Endothelial cell of umbilical vein (primary cell): ENCODE results near the gene MZT2A.
"Not testable (repeated sequence)": the region's sequence is repeated elsewhere in the genome, so short reads cannot be mapped to it uniquely, and the experiment has no call there.

Experiments used
- CTCF ChIP-seq, 2 donors: IDR thresholded peaks; 1 replicate in 1 of 2; 2 replicates in 1 of 2; pipeline ENCODE4 v1.5.1; 2011; ENCODE audit warnings: low read length in 2 of 2, mild to moderate bottlenecking in 2 of 2, moderate library complexity in 2 of 2, control low read depth in 1 of 2, inconsistent platforms in 1 of 2, low read depth in 1 of 2; ENCODE audit not compliant: insufficient read depth in 1 of 2; ENCODE audit errors: extremely low read depth in 1 of 2
- EZH2 ChIP-seq: IDR thresholded peaks from 2 replicates; pipeline ENCODE4 v1.6.1; 2012; ENCODE audit warnings: borderline replicate concordance, low read depth, mild to moderate bottlenecking, moderate library complexity, low read length, inconsistent platforms; ENCODE audit not compliant: severe bottlenecking
- GATA2 ChIP-seq: IDR thresholded peaks from 2 replicates; pipeline ENCODE4 v1.7.0; 2011; ENCODE audit warnings: low read depth, mild to moderate bottlenecking, moderate library complexity, mixed read lengths, low read length; ENCODE audit not compliant: insufficient read length, insufficient read depth
- JUN ChIP-seq: IDR thresholded peaks from 2 replicates; pipeline ENCODE4 v1.6.1; 2011; ENCODE audit warnings: borderline replicate concordance, low read depth; ENCODE audit not compliant: insufficient read length, insufficient read depth
- MAX ChIP-seq: IDR thresholded peaks from 2 replicates; pipeline ENCODE4 v1.6.1; 2011; ENCODE audit not compliant: insufficient read depth, insufficient read length
- POLR2A ChIP-seq: IDR thresholded peaks from 2 replicates; pipeline ENCODE4 v1.6.1; 2012; ENCODE audit warnings: low read depth, mild to moderate bottlenecking, control low read depth, low read length
- POLR2AphosphoS5 ChIP-seq: IDR thresholded peaks from 2 replicates; pipeline ENCODE4 v1.6.1; 2012; ENCODE audit warnings: low read depth, mild to moderate bottlenecking, control low read depth, low read length, moderate library complexity; ENCODE audit not compliant: insufficient read depth

GRCh38 chr2:131447981-131448380 lies 44.2 kb downstream of the MZT2A start:
- not testable (repeated sequence) for TF ChIP-seq CTCF (IDR thresholded peaks at IDR 0.05; ENCODE audit: extremely low read depth in 1 of 2, insufficient read depth in 1 of 2, low read depth in 1 of 2, low read length in 2 of 2); POLR2AphosphoS5; POLR2A; JUN; GATA2; EZH2; MAX
